Esophagus (tissue), 2 donors: ENCODE data around the gene OLFML3. TPM values are rescaled to one million over a fixed set of nuclear protein-coding genes. Genes with fewer than 3 reads are reported as not detected.
"Not testable (repeated sequence)": the region's sequence is repeated elsewhere in the genome, so short reads cannot be mapped to it uniquely, and the experiment has no call there.

Experiments used
- H3K27ac ChIP-seq, 2 donors: one replicate each; pipeline ENCODE4 v1.5.1; 2013; ENCODE audit warnings: low read depth in 2 of 2, mild to moderate bottlenecking in 2 of 2, inconsistent platforms in 1 of 2, low read length in 1 of 2, moderate library complexity in 1 of 2
- H3K27me3 ChIP-seq, 2 donors: one replicate each; pipeline ENCODE4 v1.6.1; 2013; ENCODE audit warnings: low read length in 2 of 2, control low read depth in 1 of 2, mild to moderate bottlenecking in 1 of 2; ENCODE audit not compliant: insufficient read depth in 2 of 2, control insufficient read depth in 1 of 2
- H3K36me3 ChIP-seq, 2 donors: one replicate each; pipeline ENCODE4 v1.6.1; 2013; ENCODE audit warnings: low read length in 1 of 2; ENCODE audit not compliant: control insufficient read depth in 2 of 2, insufficient read depth in 2 of 2
- H3K4me1 ChIP-seq, 2 donors: one replicate each; pipeline ENCODE4 v1.6.1; 2013; ENCODE audit warnings: low read length in 1 of 2; ENCODE audit not compliant: control insufficient read depth in 2 of 2, insufficient read depth in 2 of 2
- H3K4me3 ChIP-seq, 2 donors: one replicate each; pipeline ENCODE4 v1.5.1; 2013; ENCODE audit warnings: low read length in 2 of 2, mild to moderate bottlenecking in 2 of 2, low read depth in 1 of 2, moderate library complexity in 1 of 2
- H3K9me3 ChIP-seq, 2 donors: one replicate each; pipeline ENCODE4 v1.6.1; 2013; ENCODE audit warnings: mild to moderate bottlenecking in 2 of 2, low read depth in 1 of 2, low read length in 1 of 2, moderate library complexity in 1 of 2; ENCODE audit not compliant: control insufficient read depth in 2 of 2, insufficient read depth in 1 of 2
- WGBS, 2 donors: extraction: QIAGEN DNeasy Blood & Tissue Kit; methylation state at CpG; one replicate each; pipeline ENCODE4 v1.1.7; 2013; 5-methylcytosine and 5-hydroxymethylcytosine counted together
- polyA plus RNA-seq, 2 donors: library from polyadenylated mRNA; stranded (reverse); fragments of 200-250 nt; gene quantifications; one replicate each; pipeline ENCODE4 v1.2.3, GENCODE V29; 2013
- donor health status: healthy with polysubstance abuse.
- donor health status: Bipolar disorder and iron deficiency.

The OLFML3 gene
- polyA plus RNA-seq, 2 donors, result 4.7 to 6.7 TPM

GRCh38 chr1:113999799-114000198, 20.5 kb downstream of the OLFML3 start:
- Histone ChIP-seq H3K4me3 (no peak overlapping the region), H3K27ac (no peak overlapping the region)
- 74 to 78% methylated on average over 2 of the region's 2 CpGs for WGBS, 2 donors

GRCh38 chr1:114000406-114000805, 21.1 kb downstream of the OLFML3 start:
- Histone ChIP-seq H3K4me3 (no peak overlapping the region), H3K27me3 (peaks cover 0 to 3% of the 10 kb centered on the region in 2 donors)

More at GRCh38 chr1:113999799-114000198, 20.5 kb downstream of the OLFML3 start:
- H3K4me1 ChIP-seq, result no peaks in the 10 kb centered on the region
- no peaks in the 10 kb centered on the region for H3K36me3 ChIP-seq
- peaks cover 0 to 2% of the 10 kb centered on the region in 2 donors for H3K9me3 ChIP-seq
- H3K27me3 ChIP-seq, result peaks cover 0 to 3% of the 10 kb centered on the region in 2 donors

GRCh38 chr1:114002492-114003239, 23.4 kb downstream of the OLFML3 start:
- no peak overlapping the region for H3K27ac ChIP-seq
- no peaks in the 10 kb centered on the region for H3K9me3 ChIP-seq
- H3K27me3 ChIP-seq, result peaks cover 0 to 3% of the 10 kb centered on the region in 2 donors
- H3K4me1 ChIP-seq, result no peaks in the 10 kb centered on the region
- H3K4me3 ChIP-seq, result no peak overlapping the region
- H3K36me3 ChIP-seq, result no peaks in the 10 kb centered on the region
- WGBS, 2 donors, result 59% methylated on average over 15 of the region's 15 CpGs

More at GRCh38 chr1:114000406-114000805, 21.1 kb downstream of the OLFML3 start:
- Histone ChIP-seq H3K4me1 (no peaks in the 10 kb centered on the region), H3K9me3 (no peaks in the 10 kb centered on the region), H3K36me3 (no peaks in the 10 kb centered on the region), H3K27ac (no peak overlapping the region)

GRCh38 chr1:114003431-114003830, 24.2 kb downstream of the OLFML3 start:
- Histone ChIP-seq H3K27me3 (peaks cover 0 to 3% of the 10 kb centered on the region in 2 donors), H3K27ac (no peak overlapping the region), H3K4me3 (no peak overlapping the region), H3K4me1 (no peaks in the 10 kb centered on the region), H3K36me3 (no peaks in the 10 kb centered on the region), H3K9me3 (no peaks in the 10 kb centered on the region)
- WGBS, 2 donors, result 64 to 70% methylated on average over 5 of the region's 5 CpGs

- not testable (repeated sequence) for H3K27me3 ChIP-seq, H3K36me3 ChIP-seq, H3K4me3 ChIP-seq, H3K4me1 ChIP-seq, H3K27ac ChIP-seq, H3K9me3 ChIP-seq
- WGBS, 2 donors, result 82 to 90% methylated on average over 4 of the region's 4 CpGs
These were observed 27.6 kb downstream of the OLFML3 start for GRCh38 chr1:114006825-114007224.

GRCh38 chr1:114008480-114008941, 29.2 kb downstream of the OLFML3 start:
- no peaks in the 10 kb centered on the region for H3K9me3 ChIP-seq
- H3K4me3 ChIP-seq, result no peak overlapping the region
- H3K27me3 ChIP-seq, result no peaks in the 10 kb centered on the region
- H3K27ac ChIP-seq, result no peak overlapping the region
- 47 to 58% methylated on average over 2 of the region's 2 CpGs for WGBS, 2 donors
- no peaks in the 10 kb centered on the region for H3K4me1 ChIP-seq
- no peaks in the 10 kb centered on the region for H3K36me3 ChIP-seq

GRCh38 chr1:114008993-114009392, 29.7 kb downstream of the OLFML3 start:
- no peaks in the 10 kb centered on the region for H3K9me3 ChIP-seq
- H3K4me1 ChIP-seq, result no peaks in the 10 kb centered on the region
- no peak overlapping the region for H3K27ac ChIP-seq
- no peaks in the 10 kb centered on the region for H3K27me3 ChIP-seq
- no peaks in the 10 kb centered on the region for H3K36me3 ChIP-seq
- no peak overlapping the region for H3K4me3 ChIP-seq

GRCh38 chr1:114009393-114009792, 30.1 kb downstream of the OLFML3 start:
- Histone ChIP-seq H3K9me3 (no peaks in the 10 kb centered on the region), H3K27ac (no peak overlapping the region), H3K4me3 (no peak overlapping the region), H3K4me1 (no peaks in the 10 kb centered on the region), H3K27me3 (no peaks in the 10 kb centered on the region), H3K36me3 (no peaks in the 10 kb centered on the region)
- WGBS, 2 donors, result 50 to 61% methylated on average over 1 of the region's 1 CpG

GRCh38 chr1:114010433-114011184, 31.3 kb downstream of the OLFML3 start:
- WGBS, 2 donors, result 54 to 61% methylated on average over 9 of the region's 9 CpGs
- Histone ChIP-seq H3K27ac (no peak overlapping the region), H3K27me3 (peaks cover 0 to 3% of the 10 kb centered on the region in 2 donors), H3K36me3 (no peaks in the 10 kb centered on the region), H3K4me1 (no peaks in the 10 kb centered on the region), H3K9me3 (no peaks in the 10 kb centered on the region), H3K4me3 (no peak overlapping the region)
